Psoas muscle (tissue), 8 donors: ENCODE measurements around the gene DERL3. TPM values are rescaled to one million over a fixed set of nuclear protein-coding genes. Genes with fewer than 3 reads are reported as not detected.

Experiments used
- ATAC-seq, 4 donors: fragments of 200-7000 bp; cut with Tn5 transposase; one replicate each; pipeline ENCODE4 v1.9.1; 2020; ENCODE audit warnings: moderate library complexity in 3 of 4, mild to moderate bottlenecking in 2 of 4
- DNase-seq, 2 donors: peaks; one replicate each; pipeline ENCODE4 v3.0.0-alpha.2; 2020
- H3K27ac ChIP-seq: fragments of 200-600 bp; one replicate; pipeline ENCODE4 v1.8.0; 2022
- H3K27me3 ChIP-seq, 3 donors: fragments of 200-600 bp in 1 of 3; one replicate each; pipeline versions ENCODE4 v1.6.1 to v1.8.0; 2013 to 2022; ENCODE audit warnings: low read length in 2 of 3, mild to moderate bottlenecking in 2 of 3, moderate library complexity in 1 of 3; ENCODE audit not compliant: insufficient read depth in 3 of 3
- H3K36me3 ChIP-seq, 2 donors: fragments of 200-600 bp in 1 of 2; one replicate each; pipeline versions ENCODE4 v1.6.1 to v1.8.0; 2013 to 2022; ENCODE audit warnings: low read depth in 1 of 2, mild to moderate bottlenecking in 1 of 2, moderate library complexity in 1 of 2; ENCODE audit not compliant: insufficient read depth in 1 of 2
- H3K4me1 ChIP-seq: fragments of 200-600 bp; one replicate; pipeline ENCODE4 v1.8.0; 2022
- H3K4me3 ChIP-seq: fragments of 200-600 bp; one replicate; pipeline ENCODE4 v1.8.0; 2022; ENCODE audit warnings: mild to moderate bottlenecking
- H3K9me3 ChIP-seq: fragments of 200-600 bp; one replicate; pipeline ENCODE4 v1.8.0; 2022
- WGBS, 3 donors: extraction: QIAGEN DNeasy Blood & Tissue Kit; methylation state at CpG; one replicate each; pipeline versions ENCODE4 v1.1.6 to v1.1.7; 2013; 5-methylcytosine and 5-hydroxymethylcytosine counted together
- intact Hi-C, 2 donors: fragments of 100-400 bp; cut with DNase I; formaldehyde crosslinking; loops; one replicate each; pipeline versions ENCODE4 v1.11.0 to v1.14.2; 2022
- polyA plus RNA-seq, 3 donors: library from polyadenylated mRNA; stranded (reverse); fragments of 200-250 nt; gene quantifications; one replicate each; pipeline ENCODE4 v1.2.3, GENCODE V29; 2013
- total RNA-seq, 4 donors: library from RNA; stranded (reverse); fragmentation: NEBNext Ultra II Directional in 2 of 4; extraction: Animal tissue kit (Norgen Biotek cat#: 25700) in 2 of 4; gene quantifications; one replicate each; pipeline versions ENCODE4 v1.2.1 to v1.2.4, GENCODE V29; 2021 to 2023
- TF ChIP-seq, protein P1 (sequence below): fragments of 200-600 bp; IDR thresholded peaks from one replicate; pipeline ENCODE4 v1.8.0; 2022; ENCODE audit warnings: antibody characterized with exemption
- donor health status: healthy with polysubstance abuse.
- donor health status: DM: no; HTN: no; CAD: no; lungs with moderate emphysema.
- donor health status: Bipolar disorder and iron deficiency.
- donor health status: healthy.
- donor health status: DM: yes; HTN: yes; CAD: no.
- donor health status: DM: no; HTN: no; CAD: no.
- donor health status: DM: no; HTN: no; CAD: no.
- donor health status: DM: yes; HTN: yes; CAD: no.

The DERL3 gene
- total and polyA plus RNA-seq, 7 donors: 0.22 to 4.4 (median 0.92) TPM

GRCh38 chr22:23837911-23838680, 710 bp downstream of the DERL3 start:
- no peaks in the 10 kb centered on the region for H3K9me3 ChIP-seq
- H3K27me3 ChIP-seq: no peaks in the 10 kb centered on the region
- peak overlapping the region; percentile 60 for H3K4me3 ChIP-seq
- peak; percentile 9 to 53 for DNase-seq
- TF ChIP-seq, protein P1, sequence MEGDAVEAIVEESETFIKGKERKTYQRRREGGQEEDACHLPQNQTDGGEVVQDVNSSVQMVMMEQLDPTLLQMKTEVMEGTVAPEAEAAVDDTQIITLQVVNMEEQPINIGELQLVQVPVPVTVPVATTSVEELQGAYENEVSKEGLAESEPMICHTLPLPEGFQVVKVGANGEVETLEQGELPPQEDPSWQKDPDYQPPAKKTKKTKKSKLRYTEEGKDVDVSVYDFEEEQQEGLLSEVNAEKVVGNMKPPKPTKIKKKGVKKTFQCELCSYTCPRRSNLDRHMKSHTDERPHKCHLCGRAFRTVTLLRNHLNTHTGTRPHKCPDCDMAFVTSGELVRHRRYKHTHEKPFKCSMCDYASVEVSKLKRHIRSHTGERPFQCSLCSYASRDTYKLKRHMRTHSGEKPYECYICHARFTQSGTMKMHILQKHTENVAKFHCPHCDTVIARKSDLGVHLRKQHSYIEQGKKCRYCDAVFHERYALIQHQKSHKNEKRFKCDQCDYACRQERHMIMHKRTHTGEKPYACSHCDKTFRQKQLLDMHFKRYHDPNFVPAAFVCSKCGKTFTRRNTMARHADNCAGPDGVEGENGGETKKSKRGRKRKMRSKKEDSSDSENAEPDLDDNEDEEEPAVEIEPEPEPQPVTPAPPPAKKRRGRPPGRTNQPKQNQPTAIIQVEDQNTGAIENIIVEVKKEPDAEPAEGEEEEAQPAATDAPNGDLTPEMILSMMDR: no peak
- H3K36me3 ChIP-seq: peaks cover 0 to 16% of the 10 kb centered on the region in 2 donors
- 54 to 59% (median 59%) methylated on average over 38 to 41 of the region's 41 CpGs for WGBS, 3 donors
- intact Hi-C loops: no loop called here
- peak overlapping the region; percentile 80 for H3K27ac ChIP-seq
- peaks cover 48% of the 10 kb centered on the region for H3K4me1 ChIP-seq
- no peak for ATAC-seq

DNA sequence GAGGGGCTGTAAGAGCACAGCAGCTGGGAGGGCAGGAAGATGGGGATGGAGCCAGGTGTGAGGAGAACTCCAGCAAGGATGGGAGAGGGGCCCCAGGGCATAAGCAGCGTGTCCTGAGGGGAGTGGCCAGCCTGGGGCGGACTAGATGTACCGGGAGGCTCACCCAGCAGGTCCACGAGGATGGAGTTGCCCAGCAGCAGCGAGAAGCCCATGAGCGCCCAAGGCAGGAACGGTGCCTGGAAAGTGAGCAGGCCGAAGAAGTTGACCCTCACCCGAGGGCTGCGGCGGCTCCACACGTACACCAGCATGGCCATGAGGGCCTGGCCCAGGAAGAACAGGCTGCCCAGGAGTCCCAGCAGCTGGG, 1.3 kb downstream of the DERL3 start:
- H3K27ac ChIP-seq: peak overlapping the region; percentile 80
- DNase-seq: peak; percentile 13 to 54
- H3K4me1 ChIP-seq: peaks cover 55% of the 10 kb centered on the region
- TF ChIP-seq, protein P1: no peak
- peaks cover 0 to 17% of the 10 kb centered on the region in 2 donors for H3K36me3 ChIP-seq
- H3K9me3 ChIP-seq: no peaks in the 10 kb centered on the region
- intact Hi-C loops: no loop called here
- ATAC-seq: no peak
- 91 to 97% (median 92%) methylated on average over 12 of the region's 12 CpGs for WGBS, 3 donors
- no peaks in the 10 kb centered on the region for H3K27me3 ChIP-seq
- no peak overlapping the region for H3K4me3 ChIP-seq

- no peak for ATAC-seq
- H3K27ac ChIP-seq: peak overlapping the region; percentile 80
- H3K4me3 ChIP-seq: no peak overlapping the region
- DNase-seq: peak; percentile 8 to 43
- peaks cover 60% of the 10 kb centered on the region for H3K4me1 ChIP-seq
- intact Hi-C loops: no loop called here
- WGBS, 3 donors: 83 to 88% (median 83%) methylated on average over 12 of the region's 12 CpGs
- no peaks in the 10 kb centered on the region for H3K9me3 ChIP-seq
- TF ChIP-seq, protein P1: no peak
- peaks cover 0 to 17% of the 10 kb centered on the region in 2 donors for H3K36me3 ChIP-seq
- no peaks in the 10 kb centered on the region for H3K27me3 ChIP-seq
Observed at GRCh38 chr22:23836692-23837495, 1.9 kb downstream of the DERL3 start.

GRCh38 chr22:23836281-23836680, 2.5 kb downstream of the DERL3 start:
- Histone ChIP-seq H3K27me3 (no peaks in the 10 kb centered on the region), H3K4me3 (no peak overlapping the region), H3K4me1 (peaks cover 62% of the 10 kb centered on the region), H3K36me3 (peaks cover 0 to 17% of the 10 kb centered on the region in 2 donors), H3K27ac (peak overlapping the region; percentile 80), H3K9me3 (no peaks in the 10 kb centered on the region)
- intact Hi-C loops: no loop called here
- ATAC-seq: no peak
- peak in 1 of 2 donors; percentile 56 for DNase-seq
- TF ChIP-seq, protein P1: no peak
- 59 to 70% (median 64%) methylated on average over 4 to 5 of the region's 5 CpGs for WGBS, 3 donors
